ENCODE results near the gene SLC34A1. TPM values are rescaled to one million over a fixed set of nuclear protein-coding genes. Genes with fewer than 3 reads are reported as not detected.
A peak's percentile ranks its signal among the peaks of the same experiment; 100 is the strongest.
"Not testable (repeated sequence)": the region's sequence is repeated elsewhere in the genome, so short reads cannot be mapped to it uniquely, and the experiment has no call there.

The SLC34A1 gene
- polyA plus RNA-seq, 1 donor from 2014 or later: not detected

- no peaks in the 10 kb centered on the region for H3K27me3 Mint-ChIP-seq
- no peaks in the 10 kb centered on the region for H3K9me3 Mint-ChIP-seq
- H3K36me3 Mint-ChIP-seq: peaks cover 7% of the 10 kb centered on the region
- peaks cover 8 to 39% (median 26%) of the 10 kb centered on the region in 3 donors for H3K4me1 Mint-ChIP-seq
- peak overlapping the region; percentile 68 to 89 (median 71) for H3K27ac Mint-ChIP-seq
- H3K4me3 Mint-ChIP-seq: peak overlapping the region in 2 of 4 donors; percentile 28 to 51
Observed at GRCh38 chr5:177368869-177369644, 15.2 kb upstream of the SLC34A1 start.

GRCh38 chr5:177369645-177370440 lies 14.4 kb upstream of the SLC34A1 start:
- Mint-ChIP-seq H3K9me3 (no peaks in the 10 kb centered on the region), H3K4me3 (peak overlapping the region in 3 of 4 donors; percentile 28 to 32 (median 28)), H3K27me3 (no peaks in the 10 kb centered on the region), H3K27ac (peak overlapping the region in 2 of 3 donors; percentile 68 to 71), H3K36me3 (peaks cover 7% of the 10 kb centered on the region), H3K4me1 (peaks cover 8 to 39% (median 25%) of the 10 kb centered on the region in 3 donors)

GRCh38 chr5:177370488-177371119 lies 13.6 kb upstream of the SLC34A1 start:
- H3K27me3 Mint-ChIP-seq: no peaks in the 10 kb centered on the region
- H3K4me1 Mint-ChIP-seq: peaks cover 8 to 47% (median 26%) of the 10 kb centered on the region in 3 donors
- no peak overlapping the region for H3K4me3 Mint-ChIP-seq
- no peaks in the 10 kb centered on the region for H3K9me3 Mint-ChIP-seq
- H3K27ac Mint-ChIP-seq: no peak overlapping the region
- peaks cover 7% of the 10 kb centered on the region for H3K36me3 Mint-ChIP-seq

GRCh38 chr5:177371120-177372033 lies 12.9 kb upstream of the SLC34A1 start:
- Mint-ChIP-seq H3K27me3 (no peaks in the 10 kb centered on the region), H3K36me3 (peaks cover 7% of the 10 kb centered on the region), H3K27ac (peak overlapping the region in 1 of 3 donors; percentile 91), H3K9me3 (no peaks in the 10 kb centered on the region), H3K4me3 (peak overlapping the region in 1 of 4 donors; percentile 65), H3K4me1 (peaks cover 8 to 52% (median 23%) of the 10 kb centered on the region in 3 donors)

GRCh38 chr5:177372034-177372896 lies 12.0 kb upstream of the SLC34A1 start:
- Mint-ChIP-seq H3K36me3 (peaks cover 7% of the 10 kb centered on the region), H3K27me3 (no peaks in the 10 kb centered on the region), H3K4me3 (peak overlapping the region in 1 of 4 donors; percentile 65), H3K4me1 (peaks cover 8 to 52% (median 22%) of the 10 kb centered on the region in 3 donors), H3K9me3 (no peaks in the 10 kb centered on the region), H3K27ac (peak overlapping the region in 1 of 3 donors; percentile 91)

- Mint-ChIP-seq H3K27ac (no peak overlapping the region), H3K4me3 (peak overlapping the region in 1 of 4 donors; percentile 10), H3K27me3 (no peaks in the 10 kb centered on the region), H3K36me3 (peaks cover 7% of the 10 kb centered on the region), H3K9me3 (no peaks in the 10 kb centered on the region), H3K4me1 (peaks cover 8 to 52% (median 22%) of the 10 kb centered on the region in 3 donors)
Observed at GRCh38 chr5:177372910-177373309, 11.3 kb upstream of the SLC34A1 start.

GRCh38 chr5:177373806-177374205 lies 10.4 kb upstream of the SLC34A1 start:
- no peaks in the 10 kb centered on the region for H3K27me3 Mint-ChIP-seq
- no peak overlapping the region for H3K27ac Mint-ChIP-seq
- no peaks in the 10 kb centered on the region for H3K9me3 Mint-ChIP-seq
- peaks cover 5% of the 10 kb centered on the region for H3K36me3 Mint-ChIP-seq
- peak overlapping the region in 1 of 4 donors; percentile 43 for H3K4me3 Mint-ChIP-seq
- peaks cover 8 to 48% (median 18%) of the 10 kb centered on the region in 3 donors for H3K4me1 Mint-ChIP-seq

GRCh38 chr5:177374211-177374610 lies 10.0 kb upstream of the SLC34A1 start:
- H3K4me3 Mint-ChIP-seq: peak overlapping the region in 1 of 4 donors; percentile 39
- H3K27me3 Mint-ChIP-seq: no peaks in the 10 kb centered on the region

GRCh38 chr5:177375516-177375915 lies 8.7 kb upstream of the SLC34A1 start:
- not testable (repeated sequence) for H3K36me3 Mint-ChIP-seq

More at GRCh38 chr5:177374211-177374610, 10.0 kb upstream of the SLC34A1 start:
- Mint-ChIP-seq H3K27ac (no peak overlapping the region), H3K36me3 (peaks cover under 1% of the 10 kb centered on the region), H3K9me3 (no peaks in the 10 kb centered on the region), H3K4me1 (peaks cover 5 to 44% (median 14%) of the 10 kb centered on the region in 3 donors)

GRCh38 chr5:177376107-177376506 lies 8.1 kb upstream of the SLC34A1 start:
- peaks cover 0 to 37% (median 11%) of the 10 kb centered on the region in 3 donors for H3K4me1 Mint-ChIP-seq
- H3K9me3 Mint-ChIP-seq: no peaks in the 10 kb centered on the region
- peak overlapping the region in 1 of 3 donors; percentile 78 for H3K27ac Mint-ChIP-seq
- H3K4me3 Mint-ChIP-seq: no peak overlapping the region
- no peaks in the 10 kb centered on the region for H3K36me3 Mint-ChIP-seq
- H3K27me3 Mint-ChIP-seq: peaks cover 1% of the 10 kb centered on the region

More at GRCh38 chr5:177375516-177375915, 8.7 kb upstream of the SLC34A1 start:
- peaks cover 0 to 37% (median 11%) of the 10 kb centered on the region in 3 donors for H3K4me1 Mint-ChIP-seq
- H3K27me3 Mint-ChIP-seq, H3K9me3 Mint-ChIP-seq: not testable (repeated sequence)
- peak overlapping the region in 1 of 3 donors; percentile 78 for H3K27ac Mint-ChIP-seq
- peak overlapping the region in 2 of 4 donors; percentile 52 for H3K4me3 Mint-ChIP-seq

- Mint-ChIP-seq H3K36me3 (no peaks in the 10 kb centered on the region), H3K4me1 (peaks cover 0 to 20% (median 10%) of the 10 kb centered on the region in 3 donors), H3K9me3 (no peaks in the 10 kb centered on the region), H3K4me3 (no peak overlapping the region), H3K27ac (no peak overlapping the region), H3K27me3 (peaks cover 2% of the 10 kb centered on the region)
Observed at GRCh38 chr5:177377851-177378776, 6.1 kb upstream of the SLC34A1 start.
